GM19035 (cell line): ENCODE data around the gene REM2.
A peak's percentile ranks its signal among the peaks of the same experiment; 100 is the strongest.

Source experiments
- ATAC-seq: cut with Tn5 transposase; IDR thresholded peaks from one replicate; pipeline ENCODE4 v1.9.1; 2021; ENCODE audit not compliant: unreplicated experiment

Gene REM2

DNA sequence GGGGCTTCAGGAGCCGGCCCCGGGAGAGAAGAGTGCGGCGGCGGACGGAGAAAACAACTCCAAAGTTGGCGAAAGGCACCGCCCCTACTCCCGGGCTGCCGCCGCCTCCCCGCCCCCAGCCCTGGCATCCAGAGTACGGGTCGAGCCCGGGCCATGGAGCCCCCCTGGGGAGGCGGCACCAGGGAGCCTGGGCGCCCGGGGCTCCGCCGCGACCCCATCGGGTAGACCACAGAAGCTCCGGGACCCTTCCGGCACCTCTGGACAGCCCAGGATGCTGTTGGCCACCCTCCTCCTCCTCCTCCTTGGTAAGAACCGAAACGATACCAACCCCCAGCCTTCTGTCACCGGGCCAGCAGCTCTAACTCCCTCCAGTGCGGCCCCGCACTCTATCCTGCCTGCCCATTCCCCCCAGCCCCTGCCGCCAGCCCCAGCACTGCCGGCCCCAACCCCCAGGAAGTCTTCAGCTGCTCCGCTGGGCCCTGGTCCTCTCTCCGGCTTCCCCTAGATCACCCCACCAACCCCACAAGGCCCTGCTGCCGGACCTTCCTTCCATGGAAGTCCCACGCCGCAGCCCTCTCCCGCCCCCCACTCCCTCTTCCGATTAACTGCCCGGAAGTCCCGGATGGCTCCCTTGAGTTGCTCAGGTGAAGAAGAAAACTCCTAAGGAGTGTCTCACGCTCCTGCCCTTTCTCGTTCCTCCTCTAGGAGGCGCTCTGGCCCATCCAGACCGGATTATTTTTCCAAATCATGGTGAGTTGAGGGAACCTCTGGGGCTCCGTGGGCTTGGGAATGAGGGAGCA, 10.8 kb upstream of the REM2 start:
- ATAC-seq: peak; percentile 22

DNA sequence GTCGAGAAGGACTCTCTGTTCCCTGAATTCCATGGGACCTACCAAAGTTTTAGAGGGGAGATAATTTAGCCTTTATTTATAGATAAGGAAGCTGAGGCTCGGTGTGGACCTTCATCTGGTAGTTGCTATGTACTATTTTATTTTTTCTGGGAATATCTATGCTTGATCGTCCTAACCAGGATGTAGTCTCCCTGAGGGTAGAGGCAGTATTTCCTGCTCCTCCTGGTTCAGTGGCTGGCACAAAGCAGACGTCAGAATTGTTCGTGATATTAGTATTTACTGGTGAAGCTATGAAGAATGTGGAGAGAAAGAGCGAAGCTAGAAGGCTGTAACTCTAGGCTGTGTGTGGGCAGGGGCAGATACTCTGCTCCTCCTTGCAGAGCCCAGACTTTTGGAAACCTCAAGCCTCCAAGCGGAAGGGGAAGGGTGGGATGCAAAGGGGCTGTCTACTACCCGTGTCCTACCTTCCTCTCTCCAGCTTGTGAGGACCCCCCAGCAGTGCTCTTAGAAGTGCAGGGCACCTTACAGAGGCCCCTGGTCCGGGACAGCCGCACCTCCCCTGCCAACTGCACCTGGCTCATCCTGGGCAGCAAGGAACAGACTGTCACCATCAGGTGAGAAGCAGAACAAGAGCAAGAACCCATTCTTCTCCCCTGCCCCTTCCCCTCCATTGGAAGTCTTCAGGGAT, 10.0 kb upstream of the REM2 start:
- no peak for ATAC-seq

DNA sequence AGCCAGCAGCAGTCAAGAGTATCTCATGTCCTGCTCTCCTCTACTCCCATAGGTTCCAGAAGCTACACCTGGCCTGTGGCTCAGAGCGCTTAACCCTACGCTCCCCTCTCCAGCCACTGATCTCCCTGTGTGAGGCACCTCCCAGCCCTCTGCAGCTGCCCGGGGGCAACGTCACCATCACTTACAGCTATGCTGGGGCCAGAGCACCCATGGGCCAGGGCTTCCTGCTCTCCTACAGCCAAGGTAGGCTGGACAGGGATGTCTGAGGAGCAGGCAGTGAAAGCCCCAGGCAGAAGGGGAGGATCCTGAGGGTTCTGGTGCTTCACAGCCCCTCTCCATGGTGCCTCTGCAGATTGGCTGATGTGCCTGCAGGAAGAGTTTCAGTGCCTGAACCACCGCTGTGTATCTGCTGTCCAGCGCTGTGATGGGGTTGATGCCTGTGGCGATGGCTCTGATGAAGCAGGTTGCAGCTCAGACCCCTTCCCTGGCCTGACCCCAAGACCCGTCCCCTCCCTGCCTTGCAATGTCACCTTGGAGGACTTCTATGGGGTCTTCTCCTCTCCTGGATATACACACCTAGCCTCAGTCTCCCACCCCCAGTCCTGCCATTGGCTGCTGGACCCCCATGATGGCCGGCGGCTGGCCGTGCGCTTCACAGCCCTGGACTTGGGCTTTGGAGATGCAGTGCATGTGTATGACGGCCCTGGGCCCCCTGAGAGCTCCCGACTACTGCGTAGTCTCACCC, 7.8 kb upstream of the REM2 start:
- no peak for ATAC-seq

DNA sequence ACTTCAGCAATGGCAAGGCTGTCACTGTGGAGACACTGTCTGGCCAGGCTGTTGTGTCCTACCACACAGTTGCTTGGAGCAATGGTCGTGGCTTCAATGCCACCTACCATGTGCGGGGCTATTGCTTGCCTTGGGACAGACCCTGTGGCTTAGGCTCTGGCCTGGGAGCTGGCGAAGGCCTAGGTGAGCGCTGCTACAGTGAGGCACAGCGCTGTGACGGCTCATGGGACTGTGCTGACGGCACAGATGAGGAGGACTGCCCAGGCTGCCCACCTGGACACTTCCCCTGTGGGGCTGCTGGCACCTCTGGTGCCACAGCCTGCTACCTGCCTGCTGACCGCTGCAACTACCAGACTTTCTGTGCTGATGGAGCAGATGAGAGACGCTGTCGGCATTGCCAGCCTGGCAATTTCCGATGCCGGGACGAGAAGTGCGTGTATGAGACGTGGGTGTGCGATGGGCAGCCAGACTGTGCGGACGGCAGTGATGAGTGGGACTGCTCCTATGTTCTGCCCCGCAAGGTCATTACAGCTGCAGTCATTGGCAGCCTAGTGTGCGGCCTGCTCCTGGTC, 7.2 kb upstream of the REM2 start:
- no peak for ATAC-seq

DNA sequence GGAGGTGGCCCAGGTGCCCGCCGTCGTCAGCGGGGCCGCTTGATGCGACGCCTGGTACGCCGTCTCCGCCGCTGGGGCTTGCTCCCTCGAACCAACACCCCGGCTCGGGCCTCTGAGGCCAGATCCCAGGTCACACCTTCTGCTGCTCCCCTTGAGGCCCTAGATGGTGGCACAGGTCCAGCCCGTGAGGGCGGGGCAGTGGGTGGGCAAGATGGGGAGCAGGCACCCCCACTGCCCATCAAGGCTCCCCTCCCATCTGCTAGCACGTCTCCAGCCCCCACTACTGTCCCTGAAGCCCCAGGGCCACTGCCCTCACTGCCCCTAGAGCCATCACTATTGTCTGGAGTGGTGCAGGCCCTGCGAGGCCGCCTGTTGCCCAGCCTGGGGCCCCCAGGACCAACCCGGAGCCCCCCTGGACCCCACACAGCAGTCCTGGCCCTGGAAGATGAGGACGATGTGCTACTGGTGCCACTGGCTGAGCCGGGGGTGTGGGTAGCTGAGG, 6.0 kb upstream of the REM2 start:
- no peak for ATAC-seq

DNA sequence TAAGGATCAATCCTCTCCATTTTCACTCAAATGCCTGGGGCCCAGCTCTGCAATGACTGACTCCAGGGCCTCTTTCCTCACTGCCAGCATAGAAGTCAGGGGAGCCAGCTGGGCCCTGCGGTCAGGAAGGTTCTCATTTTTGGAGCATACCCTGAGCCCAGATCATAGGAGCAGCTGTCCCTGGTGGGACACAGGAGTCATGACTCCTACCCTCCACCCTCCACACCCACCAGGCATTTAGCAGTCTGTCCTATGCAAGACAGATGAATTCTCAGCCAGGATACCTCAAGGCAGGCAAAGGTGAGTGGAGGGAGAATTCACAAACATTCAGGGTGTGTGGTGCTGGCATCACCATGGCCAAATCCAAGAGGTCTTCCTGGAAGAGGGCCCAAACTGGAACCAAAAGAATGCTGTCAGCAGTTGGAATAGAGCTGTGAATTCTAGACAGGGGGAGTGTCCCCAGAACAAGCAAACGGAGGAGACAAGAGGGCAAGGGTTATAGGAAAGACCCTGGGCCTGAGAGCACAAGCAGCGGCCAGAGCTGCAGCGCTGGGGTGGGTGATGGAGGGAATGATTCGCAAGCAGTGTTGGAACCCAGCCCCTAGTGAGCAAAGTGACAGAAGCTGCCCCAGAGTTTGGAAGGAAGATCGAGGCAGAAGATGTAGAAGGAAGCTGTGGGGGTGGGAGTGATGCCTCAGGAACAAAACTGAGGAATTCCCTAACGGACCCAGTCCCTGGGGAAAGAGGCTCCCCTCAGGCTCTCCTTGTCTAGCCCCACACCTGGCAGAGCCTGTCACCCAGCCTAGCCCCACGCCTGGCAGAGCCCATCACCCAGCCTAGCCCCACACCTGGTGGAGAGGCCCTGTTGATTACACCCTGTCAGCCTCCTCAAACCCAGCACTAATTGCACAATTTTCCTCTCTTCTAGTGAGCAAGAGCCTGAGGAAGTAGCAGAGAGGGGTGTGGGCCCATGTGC, 4.5 kb upstream of the REM2 start:
- ATAC-seq: no peak

DNA sequence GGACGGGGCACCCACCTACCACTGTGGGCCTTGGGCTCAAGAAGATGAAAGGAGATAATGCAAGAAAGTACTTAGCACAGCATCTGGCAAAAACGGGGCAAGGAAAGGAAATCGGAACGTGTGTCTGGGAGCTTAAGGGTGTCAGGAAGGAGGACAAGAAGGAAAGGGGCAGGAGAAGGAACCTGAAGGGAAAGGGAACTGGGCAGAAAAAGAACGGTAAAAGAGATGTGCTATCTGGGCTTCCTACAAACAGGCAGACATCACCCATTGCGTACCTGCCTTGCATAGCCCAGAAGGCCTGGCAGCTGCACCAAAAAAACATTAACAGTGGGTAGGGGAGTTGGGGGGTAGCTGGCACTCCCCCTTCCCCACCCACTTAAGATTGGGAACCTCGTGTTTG, 958 bp upstream of the REM2 start:
- ATAC-seq: no peak

DNA sequence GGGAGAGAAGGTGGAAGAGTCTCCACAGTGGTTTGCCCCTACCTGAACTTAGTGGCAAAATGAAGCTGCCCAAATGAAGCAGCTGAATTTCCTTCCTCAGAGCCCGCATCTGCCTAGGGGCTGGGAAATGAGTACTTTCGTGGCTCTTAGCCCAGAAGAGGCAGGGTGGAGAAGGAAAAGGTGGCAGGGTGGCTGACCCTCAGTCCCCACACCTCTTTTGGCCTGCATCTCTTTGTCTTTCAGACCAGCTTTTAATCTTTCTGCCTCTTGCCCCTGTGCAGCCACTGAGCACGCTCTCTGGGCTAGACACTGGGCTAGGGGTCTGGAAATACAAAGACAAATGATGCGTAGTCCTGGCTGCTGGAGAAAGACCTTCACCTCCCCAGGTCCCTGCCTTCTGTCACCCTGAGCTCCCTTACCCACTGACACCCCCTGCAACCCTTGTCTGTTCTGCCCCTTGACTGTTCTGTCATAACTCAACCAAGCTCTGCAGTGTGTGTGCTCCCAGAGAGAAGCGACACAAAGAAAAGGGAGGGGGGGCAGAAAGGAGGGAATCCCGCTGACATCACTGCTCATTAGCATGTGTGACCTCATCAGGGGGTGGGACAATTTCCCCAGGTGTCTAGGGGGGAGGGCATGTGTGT, 371 bp upstream of the REM2 start:
- ATAC-seq: no peak

DNA sequence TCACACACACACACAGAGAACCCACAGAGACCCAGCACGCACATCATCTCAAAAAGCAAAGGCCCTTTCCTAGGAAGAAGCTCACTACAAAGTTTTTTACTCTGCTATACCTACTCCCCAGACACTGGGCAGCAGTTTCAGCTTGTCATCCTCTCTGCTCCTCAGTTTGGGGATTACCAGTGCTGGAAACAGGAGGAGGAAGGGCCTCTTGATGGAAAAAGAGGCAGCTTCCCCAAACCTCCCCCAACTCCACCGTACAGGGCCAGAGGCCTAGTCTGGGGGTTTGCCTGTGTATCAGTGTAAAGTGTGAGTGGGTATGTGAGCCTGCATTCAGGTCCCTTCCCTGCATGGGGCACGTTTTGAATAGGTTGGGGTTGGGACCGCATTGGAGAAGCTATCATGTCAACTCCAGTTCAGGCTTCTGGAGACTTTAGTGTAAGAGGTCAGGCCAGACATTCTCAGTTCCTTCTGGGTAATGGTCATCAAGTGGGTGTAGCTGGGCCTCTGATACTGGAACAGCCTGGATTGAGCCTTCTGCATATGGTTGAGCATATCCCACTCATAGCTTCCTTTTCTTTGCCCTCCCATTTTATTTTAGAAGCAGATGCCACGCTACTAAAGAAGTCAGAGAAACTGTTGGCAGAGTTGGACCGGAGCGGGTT, 1.2 kb downstream of the REM2 start:
- no peak for ATAC-seq

DNA sequence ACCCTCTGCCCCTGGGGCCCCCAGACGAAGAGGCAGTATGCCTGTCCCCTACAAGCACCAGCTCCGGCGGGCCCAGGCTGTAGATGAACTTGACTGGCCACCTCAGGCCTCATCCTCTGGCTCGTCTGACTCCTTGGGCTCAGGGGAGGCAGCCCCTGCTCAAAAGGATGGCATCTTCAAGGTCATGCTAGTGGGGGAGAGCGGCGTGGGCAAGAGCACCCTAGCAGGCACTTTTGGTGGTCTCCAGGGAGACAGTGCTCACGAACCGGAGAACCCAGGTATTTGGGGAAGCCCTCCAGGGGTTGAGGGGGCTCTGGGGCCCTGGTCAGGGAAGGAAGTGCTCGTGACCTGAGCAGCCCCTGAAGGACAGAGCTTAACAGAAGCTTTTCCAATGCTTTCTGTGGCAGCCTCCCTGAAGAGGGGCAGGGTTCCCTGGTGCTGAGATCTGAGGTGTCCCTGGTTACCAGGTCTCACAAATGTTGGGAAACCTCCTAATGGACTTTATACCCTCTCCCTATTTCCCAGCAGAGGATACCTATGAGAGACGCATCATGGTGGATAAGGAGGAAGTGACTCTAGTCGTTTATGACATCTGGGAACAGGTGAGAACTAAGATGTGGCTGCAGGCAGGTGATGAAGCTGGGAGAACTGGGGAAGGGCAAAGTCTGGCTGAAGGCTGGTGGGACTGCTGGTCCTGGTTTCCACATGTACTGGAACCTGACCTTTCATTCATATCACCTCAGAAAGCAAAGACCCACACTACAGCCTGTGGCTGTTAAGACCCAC, 1.9 kb downstream of the REM2 start:
- ATAC-seq: no peak

DNA sequence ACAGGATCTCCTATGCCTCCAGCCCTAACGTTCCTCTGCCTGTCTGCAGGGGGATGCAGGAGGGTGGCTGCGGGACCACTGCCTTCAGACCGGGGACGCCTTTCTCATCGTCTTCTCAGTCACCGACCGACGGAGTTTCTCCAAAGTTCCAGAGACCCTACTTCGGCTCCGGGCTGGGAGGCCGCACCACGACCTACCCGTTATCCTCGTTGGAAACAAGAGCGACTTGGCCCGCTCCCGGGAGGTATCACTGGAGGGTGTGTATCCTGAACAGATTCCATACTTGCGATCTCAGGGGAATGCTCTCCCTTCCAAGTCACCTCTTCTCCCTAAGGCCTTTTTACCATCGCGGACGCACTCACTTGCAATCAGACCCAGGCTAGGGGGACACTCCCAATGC, 3.0 kb downstream of the REM2 start:
- ATAC-seq: no peak

DNA sequence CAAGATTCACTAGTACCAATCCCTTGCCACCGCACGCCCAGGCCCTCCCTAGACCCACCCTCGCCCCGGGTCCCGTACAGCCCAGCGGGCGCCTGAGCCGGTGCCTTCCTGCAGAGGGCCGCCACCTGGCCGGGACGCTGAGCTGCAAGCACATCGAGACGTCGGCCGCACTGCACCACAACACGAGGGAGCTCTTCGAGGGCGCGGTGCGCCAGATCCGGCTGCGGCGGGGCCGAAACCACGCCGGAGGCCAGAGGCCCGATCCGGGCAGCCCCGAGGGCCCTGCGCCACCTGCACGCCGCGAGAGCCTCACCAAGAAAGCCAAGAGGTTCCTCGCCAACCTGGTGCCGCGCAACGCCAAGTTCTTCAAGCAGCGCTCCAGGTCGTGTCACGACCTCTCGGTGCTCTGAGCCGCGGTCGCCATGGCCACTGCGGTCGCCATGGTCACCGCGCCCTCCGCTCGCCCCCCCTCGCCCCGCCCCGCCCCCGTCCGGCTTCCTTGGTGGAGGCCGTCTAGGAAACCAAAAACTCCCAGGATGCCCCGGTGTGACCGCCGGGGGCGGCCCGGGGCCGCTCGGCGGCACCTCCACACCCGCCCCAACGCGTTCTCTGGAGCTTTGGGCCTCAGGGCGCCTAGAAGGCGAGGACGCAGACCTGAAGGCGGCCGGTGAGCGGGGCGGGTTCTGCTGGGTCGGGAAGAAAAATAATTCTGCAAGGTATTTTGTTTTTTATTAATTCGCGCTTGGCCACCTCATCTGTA, 3.7 kb downstream of the REM2 start:
- peak; percentile 56 for ATAC-seq

DNA sequence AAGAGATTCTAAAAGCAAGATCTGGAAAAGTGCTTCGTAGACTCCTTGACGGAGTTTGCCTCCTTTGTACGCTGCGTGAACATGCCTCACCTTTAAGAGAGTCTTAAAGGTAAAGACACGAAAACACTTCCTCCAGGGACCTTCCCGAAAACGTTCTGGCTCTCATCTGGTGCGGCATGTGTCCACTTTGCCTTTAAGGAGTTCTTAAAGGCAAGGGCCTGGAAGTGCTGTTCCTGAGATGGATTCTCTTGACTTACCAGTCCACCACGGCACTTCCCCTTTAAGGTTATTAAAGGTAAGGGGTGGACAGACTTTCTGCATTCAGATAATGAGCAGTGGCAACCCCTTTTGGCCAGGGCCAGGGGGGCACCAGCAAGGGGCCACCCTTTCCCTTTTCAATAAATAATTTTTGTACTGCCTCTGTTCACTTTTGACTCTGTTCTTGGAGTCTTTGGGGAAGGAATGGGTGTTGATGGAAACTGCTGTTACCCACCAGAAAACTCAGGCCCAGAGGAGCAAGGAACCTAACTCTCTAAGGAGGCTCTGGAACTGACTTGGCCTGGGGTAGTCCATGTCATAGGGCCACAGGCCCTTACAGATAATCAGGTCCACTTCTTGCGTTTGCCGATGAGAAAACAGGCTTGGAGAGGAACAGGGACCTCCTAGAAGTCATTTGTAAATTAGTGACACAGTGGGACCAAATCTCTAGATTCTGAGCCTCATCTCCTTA, 4.4 kb downstream of the REM2 start:
- ATAC-seq: peak; percentile 36

DNA sequence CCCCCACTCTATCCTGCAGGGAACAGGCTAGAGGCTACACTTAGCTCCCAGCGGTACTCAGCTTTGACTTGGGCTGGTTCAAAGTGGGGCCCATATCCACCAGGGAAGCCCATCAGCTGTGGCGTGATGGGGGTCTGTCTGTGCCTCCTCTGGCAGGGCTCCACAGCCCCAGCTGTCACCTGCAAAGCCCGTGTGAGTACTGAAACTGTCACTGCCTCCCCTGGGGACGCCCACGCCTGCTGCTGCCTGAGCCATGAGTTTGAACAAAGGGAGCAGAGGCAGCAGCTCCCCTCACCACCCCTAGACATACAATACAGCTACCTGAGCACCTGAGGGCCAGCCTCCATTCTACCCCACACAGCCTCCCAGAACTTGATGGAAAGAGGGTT, 5.0 kb downstream of the REM2 start:
- peak; percentile 31 for ATAC-seq

DNA sequence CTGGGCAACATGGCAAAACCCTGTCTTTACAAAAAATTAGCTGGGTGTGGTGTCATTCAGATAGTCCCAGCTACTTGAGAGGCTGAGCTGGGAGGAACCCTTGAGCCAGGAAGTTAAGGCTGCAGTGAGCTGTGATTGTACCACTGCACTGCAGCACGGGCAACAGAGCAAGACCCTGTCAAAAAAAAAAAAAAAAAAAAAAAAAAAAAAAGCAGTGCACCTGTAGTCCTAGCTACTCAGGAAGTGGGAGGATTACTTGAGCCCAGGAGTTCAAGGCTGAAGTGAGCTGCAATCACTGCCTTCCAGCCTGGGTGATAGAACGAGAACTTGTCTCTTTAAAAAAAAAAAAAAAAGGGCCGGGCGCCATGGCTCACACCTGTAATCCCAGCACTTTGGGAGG, 5.6 kb downstream of the REM2 start:
- ATAC-seq: no peak

DNA sequence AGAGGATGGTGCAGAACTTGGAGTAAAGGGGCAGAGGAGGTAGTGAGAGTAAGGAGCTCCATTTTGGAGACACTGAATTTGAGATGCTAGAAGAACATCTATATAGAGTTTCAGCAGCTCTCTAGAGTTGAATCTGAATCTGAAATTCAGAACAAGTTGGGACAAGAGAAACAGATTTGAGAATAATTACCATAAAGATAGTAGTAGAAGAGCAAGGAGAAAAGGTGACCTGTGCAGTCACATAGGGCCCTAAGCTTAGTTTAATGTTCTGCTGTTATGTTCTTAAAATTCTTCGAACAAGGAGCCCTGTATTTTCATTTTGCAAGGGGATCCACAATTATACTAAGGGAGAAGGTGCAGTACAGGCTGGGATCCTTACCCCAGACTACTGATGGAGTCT, 7.4 kb downstream of the REM2 start:
- no peak for ATAC-seq

DNA sequence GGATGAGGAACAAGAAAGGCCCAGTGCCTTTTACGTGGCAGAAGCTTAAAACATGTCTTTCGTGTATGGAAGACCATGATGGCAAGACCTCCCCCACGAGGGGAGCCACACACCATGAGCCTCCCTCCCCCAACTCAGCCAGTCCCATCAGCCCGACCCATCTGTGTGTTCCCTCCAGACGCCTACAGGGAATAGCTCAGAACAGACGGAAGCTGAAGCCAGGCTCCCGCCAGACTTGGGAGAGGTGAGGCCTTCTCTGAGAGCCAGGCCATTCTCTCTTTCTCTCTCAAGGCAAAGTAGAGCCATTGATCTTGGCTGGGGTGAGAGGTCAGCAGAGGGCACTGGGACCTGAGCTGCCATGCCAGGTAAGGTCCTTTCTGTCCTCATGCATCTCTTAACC, 9.5 kb downstream of the REM2 start:
- ATAC-seq: no peak
